GM12873 (cell line): ENCODE data around the gene GNG14.

Source experiments
- CTCF ChIP-seq: IDR thresholded peaks from 2 replicates; pipeline ENCODE4 v1.5.1; 2012; ENCODE audit warnings: low read depth, mild to moderate bottlenecking, moderate library complexity, low read length, control low read depth; ENCODE audit not compliant: insufficient read depth; ENCODE audit errors: missing control alignments

GNG14 gene

GRCh38 chr19:12668346-12668745 is 19.5 kb upstream of the GNG14 start:
- TF ChIP-seq CTCF, result no peak

- TF ChIP-seq CTCF, result no peak
Observed at GRCh38 chr19:12668932-12669269, 18.9 kb upstream of the GNG14 start.

- no peak for TF ChIP-seq CTCF
Observed at GRCh38 chr19:12669270-12670158, 18.3 kb upstream of the GNG14 start.

GRCh38 chr19:12670159-12670928 is 17.5 kb upstream of the GNG14 start:
- no peak for TF ChIP-seq CTCF

- TF ChIP-seq CTCF, result no peak
Observed at GRCh38 chr19:12672744-12673143, 15.1 kb upstream of the GNG14 start.

GRCh38 chr19:12675399-12675798 is 12.4 kb upstream of the GNG14 start:
- TF ChIP-seq CTCF, result no peak

GRCh38 chr19:12675940-12676339 is 11.9 kb upstream of the GNG14 start:
- TF ChIP-seq CTCF, result no peak
